ENCODE results near the gene EGFL7. TPM values are rescaled to one million over a fixed set of nuclear protein-coding genes. Genes with fewer than 3 reads are reported as not detected.

EGFL7 gene
- total and polyA plus RNA-seq, 2 of the 13 experiments (the other 11 are each of a cell fraction or from before 2014, with no cell fraction given) = 0.20 to 5.1 TPM

GRCh38 chr9:136697146-136697820, 34.6 kb downstream of the EGFL7 start (continued):
- TF ChIP-seq, protein P1, sequence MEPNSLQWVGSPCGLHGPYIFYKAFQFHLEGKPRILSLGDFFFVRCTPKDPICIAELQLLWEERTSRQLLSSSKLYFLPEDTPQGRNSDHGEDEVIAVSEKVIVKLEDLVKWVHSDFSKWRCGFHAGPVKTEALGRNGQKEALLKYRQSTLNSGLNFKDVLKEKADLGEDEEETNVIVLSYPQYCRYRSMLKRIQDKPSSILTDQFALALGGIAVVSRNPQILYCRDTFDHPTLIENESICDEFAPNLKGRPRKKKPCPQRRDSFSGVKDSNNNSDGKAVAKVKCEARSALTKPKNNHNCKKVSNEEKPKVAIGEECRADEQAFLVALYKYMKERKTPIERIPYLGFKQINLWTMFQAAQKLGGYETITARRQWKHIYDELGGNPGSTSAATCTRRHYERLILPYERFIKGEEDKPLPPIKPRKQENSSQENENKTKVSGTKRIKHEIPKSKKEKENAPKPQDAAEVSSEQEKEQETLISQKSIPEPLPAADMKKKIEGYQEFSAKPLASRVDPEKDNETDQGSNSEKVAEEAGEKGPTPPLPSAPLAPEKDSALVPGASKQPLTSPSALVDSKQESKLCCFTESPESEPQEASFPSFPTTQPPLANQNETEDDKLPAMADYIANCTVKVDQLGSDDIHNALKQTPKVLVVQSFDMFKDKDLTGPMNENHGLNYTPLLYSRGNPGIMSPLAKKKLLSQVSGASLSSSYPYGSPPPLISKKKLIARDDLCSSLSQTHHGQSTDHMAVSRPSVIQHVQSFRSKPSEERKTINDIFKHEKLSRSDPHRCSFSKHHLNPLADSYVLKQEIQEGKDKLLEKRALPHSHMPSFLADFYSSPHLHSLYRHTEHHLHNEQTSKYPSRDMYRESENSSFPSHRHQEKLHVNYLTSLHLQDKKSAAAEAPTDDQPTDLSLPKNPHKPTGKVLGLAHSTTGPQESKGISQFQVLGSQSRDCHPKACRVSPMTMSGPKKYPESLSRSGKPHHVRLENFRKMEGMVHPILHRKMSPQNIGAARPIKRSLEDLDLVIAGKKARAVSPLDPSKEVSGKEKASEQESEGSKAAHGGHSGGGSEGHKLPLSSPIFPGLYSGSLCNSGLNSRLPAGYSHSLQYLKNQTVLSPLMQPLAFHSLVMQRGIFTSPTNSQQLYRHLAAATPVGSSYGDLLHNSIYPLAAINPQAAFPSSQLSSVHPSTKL (CRISPR knock-in tag; IDR thresholded peaks at IDR 0.05) = peak; percentile 67
- peak; percentile 30; the same call in 1 of the 2 replicates for TF ChIP-seq POLR2AphosphoS5 (IDR thresholded peaks at IDR 0.05; ENCODE audit: low read depth, low read length)
- TF ChIP-seq DBP (CRISPR knock-in tag; IDR thresholded peaks at IDR 0.05; ENCODE audit: not compliant biosample characterization) = no peak
- peak; percentile 59; the same call in 1 of the 2 replicates for TF ChIP-seq ZNF280D (CRISPR knock-in tag; IDR thresholded peaks at IDR 0.05)
- no peak for TF ChIP-seq LBX2 (CRISPR knock-in tag; IDR thresholded peaks at IDR 0.05; ENCODE audit: borderline replicate concordance)
- TF ChIP-seq HBP1 (CRISPR knock-in tag; IDR thresholded peaks at IDR 0.05; ENCODE audit: low read depth) = no peak
- TF ChIP-seq, protein P2, sequence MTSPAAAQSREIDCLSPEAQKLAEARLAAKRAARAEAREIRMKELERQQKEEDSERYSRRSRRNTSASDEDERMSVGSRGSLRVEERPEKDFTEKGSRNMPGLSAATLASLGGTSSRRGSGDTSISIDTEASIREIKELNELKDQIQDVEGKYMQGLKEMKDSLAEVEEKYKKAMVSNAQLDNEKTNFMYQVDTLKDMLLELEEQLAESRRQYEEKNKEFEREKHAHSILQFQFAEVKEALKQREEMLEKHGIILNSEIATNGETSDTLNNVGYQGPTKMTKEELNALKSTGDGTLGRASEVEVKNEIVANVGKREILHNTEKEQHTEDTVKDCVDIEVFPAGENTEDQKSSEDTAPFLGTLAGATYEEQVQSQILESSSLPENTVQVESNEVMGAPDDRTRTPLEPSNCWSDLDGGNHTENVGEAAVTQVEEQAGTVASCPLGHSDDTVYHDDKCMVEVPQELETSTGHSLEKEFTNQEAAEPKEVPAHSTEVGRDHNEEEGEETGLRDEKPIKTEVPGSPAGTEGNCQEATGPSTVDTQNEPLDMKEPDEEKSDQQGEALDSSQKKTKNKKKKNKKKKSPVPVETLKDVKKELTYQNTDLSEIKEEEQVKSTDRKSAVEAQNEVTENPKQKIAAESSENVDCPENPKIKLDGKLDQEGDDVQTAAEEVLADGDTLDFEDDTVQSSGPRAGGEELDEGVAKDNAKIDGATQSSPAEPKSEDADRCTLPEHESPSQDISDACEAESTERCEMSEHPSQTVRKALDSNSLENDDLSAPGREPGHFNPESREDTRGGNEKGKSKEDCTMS (CRISPR knock-in tag; conservative IDR thresholded peaks at IDR 0.05) = no peak
- TF ChIP-seq KDM1A (CRISPR knock-in tag; IDR thresholded peaks at IDR 0.05) = no peak
- TF ChIP-seq RERE (CRISPR knock-in tag; IDR thresholded peaks at IDR 0.05; ENCODE audit: low read depth) = no peak

Data from HepG2 (cell line).